ENCODE results near the gene ADM.
"Not testable (repeated sequence)": the region's sequence is repeated elsewhere in the genome, so short reads cannot be mapped to it uniquely, and the experiment has no call there.

ADM gene

GRCh38 chr11:10304495-10305261 lies at the start of gene ADM:
TSS of gene ADM (plus strand) at chr11:10305073. CDS start at chr11:10305701, 628 bp downstream.
- no peaks in the 10 kb centered on the region for H3K9me3 ChIP-seq (ENCODE audit: control insufficient read depth, low read length)
- H3K4me1 ChIP-seq (ENCODE audit: control insufficient read depth, insufficient read depth, low read length), result peaks cover 23% of the 10 kb centered on the region
- no peaks in the 10 kb centered on the region for H3K27me3 ChIP-seq (replicated peaks; ENCODE audit: control insufficient read depth, insufficient read depth, low read length)
- peak; percentile 98 for DNase-seq (ENCODE audit: low read depth)
- H3K9ac ChIP-seq (ENCODE audit: low read length), result peak within 1 kb of the TSS; percentile 99
- H3K36me3 ChIP-seq (ENCODE audit: control insufficient read depth, insufficient read depth, low read length, severe bottlenecking), result peaks cover 27% of the 10 kb centered on the region
- peak within 1 kb of the TSS; percentile 91 for H3K4me3 ChIP-seq (ENCODE audit: low read length)

DNA sequence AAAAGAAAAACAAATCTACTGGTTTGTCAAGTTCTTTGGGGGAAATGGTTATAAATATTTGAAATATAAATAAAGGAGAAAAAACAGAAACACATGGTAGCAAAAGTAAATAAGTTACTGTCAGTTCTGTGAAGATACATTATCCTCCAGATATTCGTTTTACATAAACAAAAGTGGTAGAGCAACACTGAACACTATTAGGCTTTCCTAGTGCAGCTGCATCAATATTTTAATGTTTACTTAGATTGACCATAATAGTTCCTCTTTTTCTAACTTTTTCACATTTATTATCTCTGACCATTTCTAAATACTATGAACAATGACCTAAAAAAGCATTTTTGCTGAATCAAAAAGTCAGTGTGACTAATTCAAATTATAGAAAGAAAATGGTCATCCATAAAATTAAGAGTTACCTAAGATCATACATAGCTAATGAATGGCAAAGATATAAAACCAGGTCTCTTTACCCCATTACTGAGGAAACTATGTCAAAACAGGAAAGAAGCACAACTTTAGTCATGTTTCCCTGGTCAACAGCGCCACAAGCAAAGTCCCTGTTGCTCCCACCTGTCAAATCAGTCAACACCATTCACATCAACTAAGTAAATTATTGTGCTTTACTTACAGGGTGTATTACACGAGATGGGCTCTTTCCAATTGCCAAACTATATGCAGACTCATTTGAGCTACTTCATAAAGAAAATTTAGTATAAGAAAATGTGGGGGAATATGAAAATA lies 49.3 kb upstream of the ADM start:
- Histone ChIP-seq H3K36me3 (ENCODE audit: control insufficient read depth, insufficient read depth, low read length, severe bottlenecking) (no peaks in the 10 kb centered on the region), H3K27me3 (replicated peaks; ENCODE audit: control insufficient read depth, insufficient read depth, low read length) (no peaks in the 10 kb centered on the region), H3K4me3 (ENCODE audit: low read length) (no peak overlapping the region), H3K4me1 (ENCODE audit: control insufficient read depth, insufficient read depth, low read length) (peaks cover 10% of the 10 kb centered on the region), H3K9me3 (ENCODE audit: control insufficient read depth, low read length) (no peaks in the 10 kb centered on the region), H3K9ac (ENCODE audit: low read length) (no peak overlapping the region)
- no peak for DNase-seq (ENCODE audit: low read depth)

GRCh38 chr11:10257478-10257877 lies 47.4 kb upstream of the ADM start:
- Histone ChIP-seq H3K9me3 (ENCODE audit: control insufficient read depth, low read length) (no peaks in the 10 kb centered on the region), H3K4me1 (ENCODE audit: control insufficient read depth, insufficient read depth, low read length) (peaks cover 10% of the 10 kb centered on the region), H3K27me3 (replicated peaks; ENCODE audit: control insufficient read depth, insufficient read depth, low read length) (no peaks in the 10 kb centered on the region), H3K4me3 (ENCODE audit: low read length) (no peak overlapping the region), H3K9ac (ENCODE audit: low read length) (no peak overlapping the region), H3K36me3 (ENCODE audit: control insufficient read depth, insufficient read depth, low read length, severe bottlenecking) (no peaks in the 10 kb centered on the region)
- no peak for DNase-seq (ENCODE audit: low read depth)

DNA sequence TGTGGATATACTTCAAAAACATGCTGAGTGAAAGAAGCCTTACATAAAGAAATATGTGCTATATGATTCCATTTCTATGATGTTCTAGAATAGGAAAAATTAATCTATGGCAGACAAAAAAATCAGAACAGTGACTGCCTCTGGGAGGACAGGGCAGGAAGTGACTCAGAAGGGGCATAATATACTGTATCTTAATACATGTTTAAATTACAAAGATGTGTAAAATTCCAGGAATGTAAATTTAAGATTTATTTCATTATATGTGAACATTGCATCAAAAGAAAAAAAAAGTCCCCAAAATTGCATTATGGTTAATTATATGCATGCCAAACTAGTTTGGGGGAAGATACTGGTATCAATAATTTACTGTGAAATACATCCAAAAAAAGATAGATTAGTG lies 43.1 kb upstream of the ADM start:
- Histone ChIP-seq H3K4me1 (ENCODE audit: control insufficient read depth, insufficient read depth, low read length) (peaks cover 13% of the 10 kb centered on the region), H3K9ac (ENCODE audit: low read length) (no peak overlapping the region), H3K4me3 (ENCODE audit: low read length) (no peak overlapping the region), H3K36me3 (ENCODE audit: control insufficient read depth, insufficient read depth, low read length, severe bottlenecking) (no peaks in the 10 kb centered on the region), H3K27me3 (replicated peaks; ENCODE audit: control insufficient read depth, insufficient read depth, low read length) (no peaks in the 10 kb centered on the region), H3K9me3 (ENCODE audit: control insufficient read depth, low read length) (no peaks in the 10 kb centered on the region)
- no peak for DNase-seq (ENCODE audit: low read depth)

- Histone ChIP-seq H3K9me3 (ENCODE audit: control insufficient read depth, low read length) (no peaks in the 10 kb centered on the region), H3K36me3 (ENCODE audit: control insufficient read depth, insufficient read depth, low read length, severe bottlenecking) (no peaks in the 10 kb centered on the region), H3K4me1 (ENCODE audit: control insufficient read depth, insufficient read depth, low read length) (peaks cover 7% of the 10 kb centered on the region), H3K9ac (ENCODE audit: low read length) (no peak overlapping the region), H3K4me3 (ENCODE audit: low read length) (no peak overlapping the region), H3K27me3 (replicated peaks; ENCODE audit: control insufficient read depth, insufficient read depth, low read length) (no peaks in the 10 kb centered on the region)
- peak; percentile 50 for DNase-seq (ENCODE audit: low read depth)
Observed at GRCh38 chr11:10263929-10264328, 40.9 kb upstream of the ADM start.

DNA sequence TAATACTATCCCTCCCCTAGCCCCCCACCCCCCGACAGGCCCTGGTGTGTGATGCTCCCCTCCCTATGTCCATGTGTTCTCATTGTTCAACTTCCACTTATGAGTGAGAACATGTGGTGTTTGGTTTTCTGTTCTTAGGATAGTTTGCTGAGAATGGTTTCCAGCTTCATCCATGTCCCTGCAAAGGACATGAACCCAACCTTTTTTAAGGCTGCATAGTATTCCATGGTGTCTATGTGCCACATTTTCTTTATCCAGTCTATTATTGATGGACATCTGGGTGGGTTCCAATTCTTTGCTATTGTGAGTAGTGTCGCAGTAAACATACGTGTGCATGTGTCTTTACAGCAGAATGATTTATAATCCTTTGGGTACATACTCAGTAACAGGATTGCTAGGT lies 40.2 kb upstream of the ADM start:
- not testable (repeated sequence) for DNase-seq (ENCODE audit: low read depth); H3K36me3 ChIP-seq (ENCODE audit: control insufficient read depth, insufficient read depth, low read length, severe bottlenecking); H3K4me1 ChIP-seq (ENCODE audit: control insufficient read depth, insufficient read depth, low read length); H3K9me3 ChIP-seq (ENCODE audit: control insufficient read depth, low read length); H3K27me3 ChIP-seq (replicated peaks; ENCODE audit: control insufficient read depth, insufficient read depth, low read length); H3K4me3 ChIP-seq (ENCODE audit: low read length); H3K9ac ChIP-seq (ENCODE audit: low read length)

DNA sequence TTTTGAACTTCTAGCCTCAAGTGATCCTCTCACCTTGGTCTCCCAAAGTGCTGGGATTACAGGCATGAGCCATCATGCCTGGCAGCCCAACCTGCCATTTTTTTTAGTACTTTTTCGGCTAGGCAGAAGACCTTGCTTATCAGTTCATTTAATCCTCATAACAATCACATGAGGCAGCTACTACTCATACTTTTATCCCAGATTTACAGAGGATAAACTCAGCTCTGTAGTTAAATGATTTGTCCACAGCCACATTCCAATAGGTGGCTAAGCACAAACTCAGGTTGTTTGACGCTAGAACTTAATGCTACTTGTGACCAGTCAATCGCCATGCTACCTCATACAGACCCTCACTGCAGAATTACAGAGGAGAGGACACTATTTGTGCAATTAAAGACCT lies 38.9 kb upstream of the ADM start:
- Histone ChIP-seq H3K4me1 (ENCODE audit: control insufficient read depth, insufficient read depth, low read length) (peaks cover 7% of the 10 kb centered on the region), H3K4me3 (ENCODE audit: low read length) (no peak overlapping the region), H3K36me3 (ENCODE audit: control insufficient read depth, insufficient read depth, low read length, severe bottlenecking) (no peaks in the 10 kb centered on the region), H3K27me3 (replicated peaks; ENCODE audit: control insufficient read depth, insufficient read depth, low read length) (no peaks in the 10 kb centered on the region), H3K9ac (ENCODE audit: low read length) (no peak overlapping the region), H3K9me3 (ENCODE audit: control insufficient read depth, low read length) (no peaks in the 10 kb centered on the region)
- DNase-seq (ENCODE audit: low read depth), result no peak

GRCh38 chr11:10267821-10268220 lies 37.1 kb upstream of the ADM start:
- Histone ChIP-seq H3K4me3 (ENCODE audit: low read length) (no peak overlapping the region), H3K27me3 (replicated peaks; ENCODE audit: control insufficient read depth, insufficient read depth, low read length) (no peaks in the 10 kb centered on the region), H3K9ac (ENCODE audit: low read length) (no peak overlapping the region), H3K4me1 (ENCODE audit: control insufficient read depth, insufficient read depth, low read length) (peaks cover 7% of the 10 kb centered on the region), H3K36me3 (ENCODE audit: control insufficient read depth, insufficient read depth, low read length, severe bottlenecking) (no peaks in the 10 kb centered on the region), H3K9me3 (ENCODE audit: control insufficient read depth, low read length) (no peaks in the 10 kb centered on the region)
- peak; percentile 58 for DNase-seq (ENCODE audit: low read depth)

DNA sequence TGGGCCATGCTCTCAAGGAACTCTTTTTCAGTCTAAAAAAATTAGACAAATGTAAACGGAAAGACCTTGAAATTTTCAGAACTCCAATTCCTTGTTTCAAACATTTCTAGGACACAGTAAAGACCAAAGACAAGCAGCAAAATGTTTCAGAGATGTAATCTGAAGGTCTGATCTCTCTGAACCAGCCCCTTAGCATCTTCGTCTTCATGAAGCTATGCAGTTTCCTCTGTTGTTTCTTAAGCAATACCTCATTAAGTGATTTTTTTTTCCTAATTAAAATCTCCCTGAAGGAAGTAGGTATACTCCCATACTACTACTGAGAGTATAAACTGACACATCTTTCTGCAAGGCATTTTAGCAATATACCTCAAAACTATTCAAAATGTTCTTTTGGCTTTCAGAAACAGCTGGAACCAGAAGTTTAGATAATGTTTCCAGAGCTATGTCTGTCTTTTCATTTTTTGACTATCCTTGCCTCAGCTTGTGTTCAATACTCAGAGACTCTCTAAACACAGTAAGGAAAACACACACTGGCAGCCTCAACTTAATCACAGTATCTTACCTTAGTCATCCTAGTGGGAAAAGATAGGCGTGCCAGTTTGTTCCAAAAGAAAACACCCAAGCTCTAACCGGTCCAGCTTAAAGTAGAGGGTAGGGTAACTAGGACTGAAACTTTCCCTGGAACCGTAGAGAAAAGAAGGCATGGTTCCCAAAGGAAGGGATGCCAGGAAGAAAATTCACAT lies 36.0 kb upstream of the ADM start:
- no peak for DNase-seq (ENCODE audit: low read depth)
- no peaks in the 10 kb centered on the region for H3K27me3 ChIP-seq (replicated peaks; ENCODE audit: control insufficient read depth, insufficient read depth, low read length)
- H3K4me1 ChIP-seq (ENCODE audit: control insufficient read depth, insufficient read depth, low read length), result peaks cover 10% of the 10 kb centered on the region
- no peaks in the 10 kb centered on the region for H3K36me3 ChIP-seq (ENCODE audit: control insufficient read depth, insufficient read depth, low read length, severe bottlenecking)
- no peak overlapping the region for H3K9ac ChIP-seq (ENCODE audit: low read length)
- H3K4me3 ChIP-seq (ENCODE audit: low read length), result no peak overlapping the region
- no peaks in the 10 kb centered on the region for H3K9me3 ChIP-seq (ENCODE audit: control insufficient read depth, low read length)

- H3K9me3 ChIP-seq (ENCODE audit: control insufficient read depth, low read length), result no peaks in the 10 kb centered on the region
- H3K4me3 ChIP-seq (ENCODE audit: low read length), result no peak overlapping the region
- DNase-seq (ENCODE audit: low read depth), result no peak
- H3K36me3 ChIP-seq (ENCODE audit: control insufficient read depth, insufficient read depth, low read length, severe bottlenecking), result no peaks in the 10 kb centered on the region
- H3K4me1 ChIP-seq (ENCODE audit: control insufficient read depth, insufficient read depth, low read length), result peaks cover 28% of the 10 kb centered on the region
- no peak overlapping the region for H3K9ac ChIP-seq (ENCODE audit: low read length)
- no peaks in the 10 kb centered on the region for H3K27me3 ChIP-seq (replicated peaks; ENCODE audit: control insufficient read depth, insufficient read depth, low read length)
Observed at GRCh38 chr11:10272132-10272531, 32.7 kb upstream of the ADM start.

DNA sequence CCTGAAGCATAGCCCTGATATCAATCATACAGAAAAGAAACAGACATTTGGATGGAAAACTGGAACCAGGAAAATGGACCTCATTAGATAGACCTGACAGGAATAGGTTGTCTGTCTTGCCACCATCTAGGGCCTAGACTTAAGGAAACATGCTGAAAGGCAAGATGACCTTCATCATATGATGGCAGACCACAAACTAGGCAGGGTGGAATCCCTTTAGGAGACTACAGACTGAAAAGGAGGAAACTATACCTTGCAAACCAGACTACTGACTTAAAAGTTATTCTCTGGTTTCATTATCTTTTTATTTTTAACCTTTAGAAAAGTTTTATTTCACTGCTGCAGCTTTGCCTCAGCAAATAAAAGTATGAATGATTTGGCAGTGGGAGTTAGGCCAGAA lies 31.1 kb upstream of the ADM start:
- Histone ChIP-seq H3K36me3 (ENCODE audit: control insufficient read depth, insufficient read depth, low read length, severe bottlenecking) (no peaks in the 10 kb centered on the region), H3K9me3 (ENCODE audit: control insufficient read depth, low read length) (no peaks in the 10 kb centered on the region), H3K4me1 (ENCODE audit: control insufficient read depth, insufficient read depth, low read length) (peaks cover 28% of the 10 kb centered on the region), H3K9ac (ENCODE audit: low read length) (peak overlapping the region; percentile 24), H3K27me3 (replicated peaks; ENCODE audit: control insufficient read depth, insufficient read depth, low read length) (no peaks in the 10 kb centered on the region), H3K4me3 (ENCODE audit: low read length) (peak overlapping the region; percentile 4)
- DNase-seq (ENCODE audit: low read depth), result no peak

Measured in adipocyte (in vitro differentiated cells).